ENCODE data around the gene ADGRE1.

ADGRE1 gene

GRCh38 chr19:6849876-6850275 is 37.5 kb upstream of the ADGRE1 start:
- Mint-ChIP-seq H3K27me3 (ENCODE audit: low read depth) (peaks cover 12% of the 10 kb centered on the region), H3K36me3 (ENCODE audit: low read depth) (no peaks in the 10 kb centered on the region), H3K4me3 (no peak overlapping the region), H3K27ac (peak overlapping the region; percentile 72 to 92 (median 78)), H3K4me1 (peaks cover 4% of the 10 kb centered on the region), H3K9me3 (peaks cover 7% of the 10 kb centered on the region)
- no peak for TF ChIP-seq CTCF (IDR thresholded peaks at IDR 0.05; ENCODE audit: unreplicated experiment in 3 of 3)

GRCh38 chr19:6851359-6851758 is 36.0 kb upstream of the ADGRE1 start:
- H3K27ac Mint-ChIP-seq = no peak overlapping the region
- no peaks in the 10 kb centered on the region for H3K36me3 Mint-ChIP-seq (ENCODE audit: low read depth)
- peaks cover 7% of the 10 kb centered on the region for H3K9me3 Mint-ChIP-seq
- TF ChIP-seq CTCF (IDR thresholded peaks at IDR 0.05; ENCODE audit: unreplicated experiment in 3 of 3) = no peak
- H3K4me1 Mint-ChIP-seq = peaks cover 4% of the 10 kb centered on the region
- no peak overlapping the region for H3K4me3 Mint-ChIP-seq
- peaks cover 12% of the 10 kb centered on the region for H3K27me3 Mint-ChIP-seq (ENCODE audit: low read depth)

- peaks cover 9% of the 10 kb centered on the region for H3K9me3 Mint-ChIP-seq
- peaks cover 4% of the 10 kb centered on the region for H3K4me1 Mint-ChIP-seq
- peaks cover 17% of the 10 kb centered on the region for H3K27me3 Mint-ChIP-seq (ENCODE audit: low read depth)
- no peak for TF ChIP-seq CTCF (IDR thresholded peaks at IDR 0.05; ENCODE audit: unreplicated experiment in 3 of 3)
- no peaks in the 10 kb centered on the region for H3K36me3 Mint-ChIP-seq (ENCODE audit: low read depth)
- H3K4me3 Mint-ChIP-seq = no peak overlapping the region
- no peak overlapping the region for H3K27ac Mint-ChIP-seq
These were observed 35.4 kb upstream of the ADGRE1 start for GRCh38 chr19:6852001-6852400.

GRCh38 chr19:6853868-6854267 is 33.5 kb upstream of the ADGRE1 start:
- H3K4me3 Mint-ChIP-seq = no peak overlapping the region
- H3K27ac Mint-ChIP-seq = no peak overlapping the region
- H3K9me3 Mint-ChIP-seq = peaks cover 9% of the 10 kb centered on the region
- no peak for TF ChIP-seq CTCF (IDR thresholded peaks at IDR 0.05; ENCODE audit: unreplicated experiment in 3 of 3)
- no peaks in the 10 kb centered on the region for H3K36me3 Mint-ChIP-seq (ENCODE audit: low read depth)
- peaks cover 4% of the 10 kb centered on the region for H3K4me1 Mint-ChIP-seq
- H3K27me3 Mint-ChIP-seq (ENCODE audit: low read depth) = peaks cover 21% of the 10 kb centered on the region

GRCh38 chr19:6854758-6855157 is 32.6 kb upstream of the ADGRE1 start:
- Mint-ChIP-seq H3K4me1 (peaks cover 2% of the 10 kb centered on the region), H3K36me3 (ENCODE audit: low read depth) (no peaks in the 10 kb centered on the region), H3K27ac (no peak overlapping the region)

More at GRCh38 chr19:6854758-6855157, 32.6 kb upstream of the ADGRE1 start:
- peaks cover 6% of the 10 kb centered on the region for H3K9me3 Mint-ChIP-seq
- H3K4me3 Mint-ChIP-seq = no peak overlapping the region
- peaks cover 21% of the 10 kb centered on the region for H3K27me3 Mint-ChIP-seq (ENCODE audit: low read depth)
- TF ChIP-seq CTCF (IDR thresholded peaks at IDR 0.05; ENCODE audit: unreplicated experiment in 3 of 3) = no peak

Measured in nephron (organoid).